Dermis microvascular lymphatic vessel endothelial cell (primary cell): ENCODE measurements around the gene CWC15. TPM values are rescaled to one million over a fixed set of nuclear protein-coding genes. Genes with fewer than 3 reads are reported as not detected.
"Not testable (repeated sequence)": the region's sequence is repeated elsewhere in the genome, so short reads cannot be mapped to it uniquely, and the experiment has no call there.

ENCODE experiments used
- DNase-seq, 2 donors: peaks; one replicate each; pipeline versions ENCODE4 v3.0.0 to v3.0.0-alpha.2; 2010; ENCODE audit warnings: low read depth in 2 of 2
- total RNA-seq: library from RNA; depleted of rRNA; stranded (reverse); fragments of >200 nt; gene quantifications from 2 replicates; pipeline ENCODE4 v1.2.1, GENCODE V29; 2014

CWC15 gene
- 23.0 and 27.5 TPM in 2 replicates for total RNA-seq

DNA sequence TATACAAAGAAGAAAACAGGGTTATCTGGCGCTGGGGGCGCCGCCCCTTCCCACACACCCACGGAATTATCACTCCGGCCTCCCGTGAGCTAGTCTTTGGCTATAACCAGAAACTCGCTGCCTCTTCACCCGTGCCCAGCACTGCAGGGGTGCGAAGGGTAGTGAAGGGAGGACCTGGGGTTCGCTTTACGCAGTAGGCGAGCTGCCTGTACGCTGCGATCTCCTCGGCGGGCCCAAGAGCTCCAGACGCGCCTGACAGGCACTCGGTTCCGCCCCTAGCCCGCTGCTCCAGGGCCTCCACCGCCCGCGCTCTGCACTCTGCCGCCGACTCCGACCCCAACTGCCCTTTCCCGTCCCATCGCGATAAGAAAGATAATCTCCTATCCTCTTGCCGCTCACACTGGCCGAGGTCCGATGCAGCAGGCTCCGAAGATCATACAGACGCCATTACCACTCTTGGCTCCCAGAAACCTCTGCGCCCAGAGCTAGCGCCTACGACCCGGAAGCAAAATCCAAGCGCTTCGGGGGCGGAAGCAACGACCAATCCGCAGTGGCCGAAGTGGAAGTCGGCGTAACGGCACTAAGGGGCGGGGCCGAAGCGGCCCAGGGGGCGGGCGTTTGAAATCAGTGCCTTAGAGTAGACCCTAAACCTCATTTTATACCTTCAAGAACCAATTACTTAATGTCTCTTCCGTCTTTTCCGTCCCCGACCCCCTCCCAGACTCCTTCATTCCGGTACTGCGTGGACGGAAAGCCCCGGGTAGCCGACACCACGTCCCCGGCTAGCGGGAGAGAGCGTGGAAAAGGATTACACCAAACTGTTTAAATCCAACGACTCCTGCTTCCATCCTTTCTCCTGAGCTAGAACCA, at the start of gene CWC15, which contains the start of gene KDM4D:
TSS of gene CWC15 (minus strand) at position 458 of the 870 bp plus-strand sequence. CDS start 1,371 bp downstream, outside the sequence.
TSS of gene KDM4D (plus strand) at position 611 of the 870 bp plus-strand sequence. CDS start 23,664 bp downstream, outside the sequence.
- DNase-seq: peak; percentile 83 to 94

GRCh38 chr11:95021468-95021867, 48.1 kb upstream of the CWC15 start:
- DNase-seq: not testable (repeated sequence)

GRCh38 chr11:95016139-95016538, 42.8 kb upstream of the CWC15 start:
- DNase-seq: no peak

DNA sequence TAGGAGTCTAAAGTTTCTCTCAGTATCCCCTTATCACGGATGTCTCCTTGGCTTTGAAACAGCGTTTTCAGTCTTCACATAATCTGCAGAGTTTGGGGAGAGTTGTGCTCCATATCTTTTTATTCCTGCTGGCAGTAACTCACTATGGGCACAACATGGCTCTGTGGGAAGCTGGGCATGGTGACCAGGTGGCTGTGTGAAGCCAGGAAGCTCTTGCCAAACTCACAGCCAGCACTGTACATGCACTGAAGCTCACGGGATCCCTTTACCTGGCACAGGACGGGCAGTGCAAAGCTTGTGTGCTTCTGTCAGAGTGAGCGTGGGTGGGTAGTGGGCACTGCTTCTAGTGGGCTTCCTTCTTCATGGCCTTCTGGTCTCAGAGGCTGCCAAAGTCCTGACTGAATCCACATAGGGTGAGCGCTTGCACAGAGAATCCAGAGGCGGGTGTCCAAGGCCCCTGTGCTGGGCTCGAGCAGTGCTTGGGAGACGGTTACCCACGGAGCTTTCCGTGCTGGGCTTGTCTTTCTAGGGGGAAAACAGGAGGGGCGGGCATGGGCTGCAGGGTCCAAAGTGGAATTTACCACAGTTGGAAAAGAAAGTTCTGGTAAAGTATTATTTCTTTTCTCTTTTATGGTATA, 40.9 kb upstream of the CWC15 start:
- no peak for DNase-seq

DNA sequence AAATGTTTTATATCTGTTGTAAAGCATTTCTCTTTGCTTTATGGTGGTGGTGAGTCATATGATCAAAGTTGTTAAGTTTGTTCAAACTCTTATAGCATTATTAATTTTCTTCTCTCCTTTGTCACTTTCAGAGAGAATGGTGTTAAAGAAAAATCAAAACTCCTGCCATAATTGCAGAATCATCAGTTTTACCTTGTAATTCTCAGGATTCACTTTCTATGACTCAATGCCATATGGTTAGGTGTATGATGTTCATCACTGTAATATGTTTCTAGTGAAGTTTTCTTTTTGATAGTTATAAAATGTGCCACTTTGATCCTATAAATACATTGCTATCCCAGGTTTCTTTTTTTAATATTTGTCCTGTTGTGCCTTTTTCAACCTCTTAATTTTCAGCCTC, 38.0 kb upstream of the CWC15 start:
- DNase-seq: no peak

DNA sequence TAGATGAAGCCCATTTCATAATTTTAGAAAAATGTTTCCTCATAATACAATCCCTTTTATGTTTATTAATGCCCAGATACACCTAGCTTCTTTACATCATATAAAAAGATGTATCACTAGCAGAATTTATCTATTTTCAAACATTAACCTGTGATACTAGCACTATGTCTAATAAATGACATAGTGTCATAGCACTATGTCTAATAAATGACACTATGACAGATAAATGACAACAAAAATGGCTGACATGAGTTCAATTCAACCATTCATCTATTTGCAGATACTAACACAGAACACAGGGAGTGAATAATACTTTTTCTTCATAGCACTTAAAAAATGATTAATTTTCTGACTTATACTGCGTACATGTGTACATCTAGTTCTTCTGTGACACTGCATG, 32.3 kb upstream of the CWC15 start:
- DNase-seq: no peak

- DNase-seq: no peak
These were observed 30.4 kb upstream of the CWC15 start for GRCh38 chr11:95003716-95004115.

DNA sequence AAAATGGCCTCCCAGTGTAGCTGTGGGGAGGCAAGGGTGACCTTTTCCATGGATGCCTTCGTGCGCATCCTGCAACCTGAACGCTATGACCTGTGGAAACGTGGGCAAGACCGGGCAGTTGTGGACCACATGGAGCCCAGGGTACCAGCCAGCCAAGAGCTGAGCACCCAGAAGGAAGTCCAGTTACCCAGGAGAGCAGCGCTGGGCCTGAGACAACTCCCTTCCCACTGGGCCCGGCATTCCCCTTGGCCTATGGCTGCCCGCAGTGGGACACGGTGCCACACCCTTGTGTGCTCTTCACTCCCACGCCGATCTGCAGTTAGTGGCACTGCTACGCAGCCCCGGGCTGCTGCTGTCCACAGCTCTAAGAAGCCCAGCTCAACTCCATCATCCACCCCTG, 24.9 kb upstream of the CWC15 start:
- DNase-seq: no peak

DNA sequence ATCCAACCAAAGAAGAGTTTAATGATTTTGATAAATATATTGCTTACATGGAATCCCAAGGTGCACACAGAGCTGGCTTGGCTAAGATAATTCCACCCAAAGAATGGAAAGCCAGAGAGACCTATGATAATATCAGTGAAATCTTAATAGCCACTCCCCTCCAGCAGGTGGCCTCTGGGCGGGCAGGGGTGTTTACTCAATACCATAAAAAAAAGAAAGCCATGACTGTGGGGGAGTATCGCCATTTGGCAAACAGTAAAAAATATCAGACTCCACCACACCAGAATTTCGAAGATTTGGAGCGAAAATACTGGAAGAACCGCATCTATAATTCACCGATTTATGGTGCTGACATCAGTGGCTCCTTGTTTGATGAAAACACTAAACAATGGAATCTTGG, 24.1 kb upstream of the CWC15 start:
- no peak for DNase-seq

DNA sequence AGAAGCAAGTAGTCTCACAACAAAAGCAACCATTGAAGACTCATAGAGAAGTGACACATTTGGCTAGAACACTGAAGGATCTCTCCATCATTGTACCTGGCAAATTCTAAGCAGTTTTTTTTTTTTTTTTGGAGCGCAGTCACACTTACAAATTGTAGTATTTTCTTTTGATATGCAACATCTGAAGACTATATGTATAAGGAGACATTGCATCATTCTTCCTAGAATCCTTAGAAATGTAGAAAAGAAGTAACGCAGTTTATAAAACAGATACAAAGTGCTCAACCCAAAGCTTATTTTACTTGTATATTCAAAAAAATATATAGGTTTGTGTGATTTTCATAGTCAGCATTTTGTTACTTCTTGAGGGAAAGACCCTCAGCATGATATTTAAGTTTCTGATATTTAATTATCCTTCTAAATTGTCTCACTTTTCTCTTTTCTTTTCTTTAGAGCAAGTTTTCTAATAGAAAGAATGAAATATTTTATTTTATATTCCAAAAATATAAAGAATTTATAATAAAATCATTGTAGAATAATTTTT, 20.1 kb upstream of the CWC15 start:
- no peak for DNase-seq

GRCh38 chr11:94988748-94989147, 15.4 kb upstream of the CWC15 start:
- DNase-seq: no peak

DNA sequence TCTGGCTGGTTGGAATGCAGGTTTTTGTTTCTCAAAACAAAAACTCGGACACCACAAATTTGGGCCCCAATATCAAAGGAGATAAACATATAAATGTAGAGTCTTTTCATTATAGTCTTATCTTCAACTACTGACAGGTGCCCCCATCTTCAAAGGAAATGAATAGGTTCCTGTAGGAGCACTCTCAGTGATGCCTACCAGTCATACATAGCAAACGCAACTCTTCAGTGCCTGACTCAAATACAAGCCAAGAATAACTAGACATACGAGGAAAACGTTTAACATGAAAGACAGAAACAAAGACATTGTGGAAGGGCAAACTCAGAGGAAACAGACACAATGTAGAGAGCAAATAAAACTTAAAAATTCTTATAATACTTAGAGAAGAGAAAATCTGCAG, 14.0 kb upstream of the CWC15 start:
- no peak for DNase-seq

- DNase-seq: no peak
These were observed 2.2 kb upstream of the CWC15 start for GRCh38 chr11:94975599-94975998.

DNA sequence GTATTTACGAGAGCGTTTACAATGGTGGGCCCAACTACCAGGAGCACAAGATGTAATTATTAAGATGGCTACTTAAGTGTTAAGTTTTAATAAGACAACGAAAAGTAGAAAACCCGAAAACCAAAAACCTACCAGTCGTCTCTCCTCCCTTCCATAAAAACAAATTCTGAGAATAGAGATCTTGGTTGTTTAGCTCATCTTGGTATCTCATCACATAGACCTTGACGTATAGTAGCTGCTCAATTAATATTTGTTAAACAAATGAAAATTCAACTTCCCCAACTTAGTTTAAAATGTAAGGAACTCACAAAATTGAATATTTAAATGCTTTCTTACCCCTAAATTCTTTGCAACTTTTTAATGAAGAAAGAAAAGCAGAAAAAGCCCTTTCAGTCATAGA, 822 bp upstream of the CWC15 start:
- no peak for DNase-seq

GRCh38 chr11:94972700-94973098, 657 bp downstream of the CWC15 start:
- DNase-seq: no peak

DNA sequence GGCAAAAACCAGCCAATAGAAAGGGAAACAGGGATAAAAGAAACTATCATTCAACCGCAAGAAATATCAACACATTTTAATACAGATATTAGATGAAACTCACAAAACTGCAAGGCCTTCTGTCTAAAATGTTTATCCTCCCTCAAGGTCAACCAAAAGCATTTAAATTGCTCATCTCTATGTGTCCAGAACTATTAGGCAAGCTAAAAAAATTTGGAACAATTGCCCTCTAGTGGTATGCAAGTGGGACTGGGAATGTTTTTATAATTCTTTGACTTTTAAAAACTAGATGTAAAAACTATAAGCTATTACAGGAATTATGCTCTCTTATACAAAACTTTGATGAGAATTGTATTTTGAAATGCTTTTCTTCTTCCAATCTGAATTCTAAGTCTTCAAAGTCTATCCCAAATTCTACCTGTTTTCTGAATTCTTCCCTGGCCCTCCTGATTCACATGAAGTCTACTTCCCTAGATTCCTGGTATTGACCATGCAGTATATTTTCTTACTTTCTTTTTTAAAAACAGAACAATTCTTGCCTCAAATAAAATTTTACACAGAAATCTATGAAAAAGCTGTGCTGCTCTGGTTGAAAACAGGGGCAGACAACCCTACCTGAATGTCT, 4.9 kb downstream of the CWC15 start:
- peak; percentile 32 to 34 for DNase-seq

DNA sequence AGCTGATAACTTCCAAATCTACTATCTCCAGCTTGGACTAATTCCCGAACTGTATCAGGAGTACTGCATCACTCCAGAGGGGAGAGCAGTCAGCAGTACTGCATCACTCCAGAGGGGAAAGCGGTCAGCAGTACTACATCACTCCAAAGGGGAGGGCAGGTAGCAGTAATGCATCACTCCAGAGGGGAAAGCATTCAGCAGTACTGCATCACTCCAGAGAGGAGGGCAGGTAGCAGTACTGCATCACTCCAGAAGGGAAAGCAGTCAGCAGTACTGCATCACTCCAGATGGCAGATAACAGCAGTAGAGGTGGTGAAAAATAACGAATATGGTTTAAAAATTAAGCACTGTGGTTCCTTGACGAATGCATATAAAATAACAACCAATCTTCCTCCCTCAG, 8.4 kb downstream of the CWC15 start:
- no peak for DNase-seq

DNA sequence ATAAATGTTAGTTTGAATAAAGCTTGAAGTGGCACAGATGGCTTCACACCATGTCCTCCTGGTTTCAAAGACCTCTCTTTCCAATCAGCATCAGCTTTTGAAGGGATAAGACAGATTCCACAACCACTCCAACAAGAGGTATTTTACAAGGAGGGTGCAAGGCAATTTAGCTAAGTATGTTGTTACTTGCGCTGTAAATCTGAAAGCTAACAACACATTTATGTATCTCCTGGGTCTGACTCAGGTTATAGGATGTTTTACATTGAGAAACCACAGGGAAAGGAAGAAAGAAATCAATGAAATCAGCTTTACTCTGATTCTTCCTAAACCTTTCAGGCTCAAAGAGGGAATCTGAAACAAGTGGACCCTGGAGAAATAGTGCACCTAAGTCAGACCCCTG, 12.1 kb downstream of the CWC15 start:
- DNase-seq: no peak

DNA sequence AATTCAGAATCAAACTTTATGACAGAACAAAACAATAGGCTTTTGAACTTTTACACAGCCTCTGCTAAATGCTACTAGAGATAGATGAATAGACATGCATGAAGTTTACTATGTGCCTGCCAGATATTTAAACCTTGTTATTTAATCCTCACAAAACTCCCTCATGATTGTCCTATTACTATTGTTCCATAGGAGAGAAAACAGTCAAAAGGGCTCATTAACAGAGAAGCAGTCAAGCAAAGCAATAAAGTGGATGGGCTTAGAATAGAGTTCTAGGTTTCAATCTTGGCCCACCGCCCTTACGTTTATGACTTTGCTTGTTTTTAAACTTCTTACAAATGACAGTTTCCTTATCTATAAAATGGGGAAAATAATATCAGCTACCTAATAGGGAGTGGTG, 12.9 kb downstream of the CWC15 start:
- DNase-seq: no peak

DNA sequence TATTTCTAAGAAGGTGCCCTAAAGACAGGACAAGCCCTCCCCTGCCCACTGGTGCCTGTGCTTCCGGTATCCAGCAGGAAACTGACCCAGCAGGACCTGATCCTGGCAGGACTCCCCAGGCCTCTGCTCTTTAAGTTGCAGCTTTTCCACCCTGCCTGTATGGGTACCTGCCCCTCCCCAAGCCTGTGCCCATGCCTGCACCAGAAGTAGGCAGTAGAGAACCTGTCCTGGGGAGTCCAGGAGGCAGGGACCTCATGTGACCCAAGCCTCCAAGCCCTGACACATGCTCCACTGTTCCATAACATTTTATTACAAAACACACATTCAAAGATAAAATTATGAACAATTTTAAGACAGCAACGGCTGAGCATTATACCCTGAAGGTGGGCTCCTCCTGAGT, 14.2 kb downstream of the CWC15 start:
- no peak for DNase-seq

- peak in 1 of 2 donors; percentile 15 for DNase-seq
These were observed 15.1 kb downstream of the CWC15 start for GRCh38 chr11:94958121-94958696.

- no peak for DNase-seq
These were observed 16.4 kb downstream of the CWC15 start for GRCh38 chr11:94956963-94957362.
